OCI-M2 (cell line): ENCODE measurements around the gene CROCC2.

Source experiments
- DNase-seq: peaks from one replicate; lab custom pipeline; 2025; ENCODE audit not compliant: unreplicated experiment; lab: John Stamatoyannopoulos, UW

CROCC2 gene

DNA sequence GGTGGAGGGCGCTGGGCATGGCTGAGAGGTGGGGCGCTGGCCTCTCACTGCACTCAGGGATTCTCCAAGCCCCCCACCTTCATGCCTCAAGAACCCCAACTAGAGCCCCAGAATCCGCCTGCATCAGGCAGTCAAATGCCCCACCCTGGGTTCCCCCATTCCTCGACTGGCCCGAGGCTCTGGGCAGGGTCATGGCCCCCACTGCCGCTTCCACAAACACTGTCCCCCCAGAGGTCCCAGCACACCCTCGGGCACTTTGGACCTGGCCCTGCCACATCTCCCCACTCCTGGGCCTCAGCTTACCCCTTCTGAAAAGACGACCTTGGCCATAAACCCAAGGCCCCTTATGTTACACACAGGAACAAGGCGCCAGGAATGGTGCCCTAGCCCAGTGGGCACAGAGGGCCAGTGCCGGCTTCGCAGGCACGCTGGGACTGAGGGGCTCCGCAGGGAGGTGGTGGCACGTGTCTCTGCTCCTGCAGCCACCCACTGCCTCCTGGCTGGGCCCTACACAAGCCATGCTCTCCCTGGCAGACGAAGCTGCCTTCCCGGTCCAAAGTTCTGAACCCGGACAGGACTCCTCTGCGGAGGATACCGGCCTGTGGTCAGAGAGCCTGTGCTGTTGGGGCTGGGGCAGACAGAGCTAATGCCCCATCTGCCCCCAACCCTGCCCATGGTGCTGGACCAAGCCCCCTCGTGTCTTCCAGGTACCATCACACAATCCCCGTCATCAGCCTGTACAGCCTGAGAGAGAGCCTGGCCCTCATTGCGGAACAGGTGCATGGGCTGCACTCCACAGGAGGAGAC, 30.7 kb upstream of the CROCC2 start:
- DNase-seq = no peak

DNA sequence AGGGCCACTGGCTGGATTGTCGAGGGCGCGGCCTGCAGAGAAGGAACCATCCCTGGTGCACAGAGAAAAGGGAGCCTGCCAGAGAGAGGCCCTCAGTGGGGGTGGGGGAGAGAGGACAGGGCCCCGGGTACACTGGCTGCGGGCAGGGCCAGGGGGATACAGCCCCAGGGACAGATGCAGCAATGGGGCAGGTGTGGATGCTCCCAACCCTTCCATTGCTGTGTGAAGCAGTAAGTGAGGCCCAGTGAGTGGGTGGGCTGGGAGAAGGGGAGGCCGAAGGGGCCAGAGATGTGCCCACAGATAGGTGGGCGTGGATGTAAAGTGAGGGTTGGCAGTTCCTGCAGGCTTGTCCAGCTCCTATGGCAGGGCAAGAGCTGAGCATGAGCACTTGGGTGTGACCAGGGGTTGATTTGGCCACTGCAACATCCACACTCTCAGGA, 30.1 kb upstream of the CROCC2 start:
- no peak for DNase-seq

DNA sequence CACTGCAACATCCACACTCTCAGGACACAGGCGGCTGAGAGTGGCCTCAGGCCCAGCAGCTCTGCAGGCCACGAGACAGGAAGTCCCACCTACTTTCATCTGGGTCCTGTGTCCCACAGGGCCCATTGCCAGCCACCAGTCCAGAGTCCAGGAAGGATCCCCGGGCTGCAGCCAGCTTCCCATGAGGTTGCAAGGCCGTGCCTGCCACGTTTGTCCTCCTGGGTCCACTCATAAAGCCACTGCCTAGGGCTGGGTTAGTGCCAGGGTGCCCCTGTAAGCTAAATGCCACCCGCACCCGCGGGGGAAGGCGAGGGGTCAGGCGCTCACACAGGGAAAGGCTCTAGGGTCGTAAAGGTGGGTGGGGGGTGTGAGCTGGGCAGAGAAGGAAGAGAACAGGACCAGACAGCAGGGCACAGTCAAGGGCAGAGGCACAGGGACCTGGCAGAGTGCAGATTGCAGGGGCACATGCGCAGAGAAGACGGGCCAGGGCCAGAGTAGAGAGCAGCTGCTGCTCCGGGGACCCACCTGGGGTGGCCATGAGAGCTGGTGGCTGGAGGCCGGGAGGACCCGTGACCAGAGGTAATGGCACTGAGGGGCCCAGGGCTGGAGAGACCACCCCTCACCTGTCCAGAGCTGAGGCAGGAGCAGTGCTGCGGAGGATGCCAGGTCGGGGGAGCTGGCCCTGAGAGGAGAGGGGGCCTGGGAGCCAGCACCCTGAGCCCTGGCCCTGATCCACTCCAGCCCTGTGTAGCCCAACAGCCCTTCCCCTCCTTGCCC, 29.5 kb upstream of the CROCC2 start:
- DNase-seq = no peak

DNA sequence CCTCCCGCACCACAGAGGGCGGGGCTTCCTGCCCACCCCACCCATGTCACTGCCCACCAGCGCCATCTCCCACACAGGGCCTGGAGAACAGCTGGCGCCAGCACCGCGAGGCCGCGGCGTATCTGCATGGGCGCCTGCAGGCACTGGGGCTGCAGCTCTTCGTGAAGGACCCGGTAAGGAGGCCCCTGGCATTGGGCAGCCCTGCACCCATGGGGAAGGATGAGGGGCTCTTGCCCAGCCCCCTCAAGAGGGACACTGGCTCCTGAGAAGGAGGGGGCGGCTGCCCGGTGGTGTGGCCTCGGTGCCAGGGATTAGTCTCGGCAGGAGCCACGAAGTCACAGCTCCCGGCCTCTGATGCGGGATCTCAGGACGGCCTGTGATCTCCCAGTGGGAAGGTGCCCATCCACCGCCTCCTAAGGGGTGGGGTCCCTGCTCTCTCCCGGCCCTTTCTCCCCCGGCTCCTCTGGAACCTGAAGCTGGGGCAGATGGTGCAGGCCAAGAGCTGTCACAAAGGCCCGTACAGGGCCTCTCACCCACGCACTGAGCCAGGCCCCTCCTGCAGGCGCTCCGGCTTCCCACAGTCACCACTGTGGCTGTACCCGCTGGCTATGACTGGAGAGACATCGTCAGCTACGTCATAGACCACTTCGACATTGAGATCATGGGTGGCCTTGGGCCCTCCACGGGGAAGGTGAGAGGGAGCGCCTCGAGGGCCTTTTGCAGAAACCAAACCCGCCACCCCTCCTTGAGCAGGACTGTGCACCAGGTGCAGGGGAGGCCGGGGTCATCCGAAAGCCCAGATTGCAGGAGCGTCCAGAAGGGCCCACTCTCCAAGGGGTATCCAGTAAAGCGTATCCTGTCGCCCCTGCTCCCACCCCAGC, 28.4 kb upstream of the CROCC2 start:
- DNase-seq = no peak

DNA sequence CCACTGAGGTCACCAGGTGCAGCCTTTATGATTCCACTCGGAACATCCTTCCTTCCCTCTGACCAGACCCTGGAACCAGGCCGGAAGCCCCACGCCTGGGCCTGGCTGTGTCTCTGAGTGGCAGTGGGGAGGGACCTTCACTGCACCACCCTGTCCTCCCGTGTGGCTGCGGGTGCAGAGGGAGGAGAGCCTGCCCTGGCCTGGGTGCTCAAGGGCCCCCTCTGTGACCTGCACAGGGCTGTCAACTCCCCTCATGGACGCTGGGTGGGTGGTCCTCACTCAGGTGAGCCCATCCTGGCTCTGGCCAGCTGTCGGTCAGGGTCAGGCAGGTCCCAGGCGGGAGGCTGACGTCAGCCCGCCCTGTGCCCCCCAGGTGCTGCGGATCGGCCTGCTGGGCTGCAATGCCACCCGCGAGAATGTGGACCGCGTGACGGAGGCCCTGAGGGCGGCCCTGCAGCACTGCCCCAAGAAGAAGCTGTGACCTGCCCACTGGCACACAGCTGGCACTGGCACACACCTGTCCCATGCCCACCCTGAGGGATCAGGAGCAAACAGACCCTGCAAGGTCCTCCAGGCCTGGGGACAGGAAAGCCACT, 27.7 kb upstream of the CROCC2 start:
- DNase-seq = no peak

GRCh38 chr2:240879105-240879504, 27.0 kb upstream of the CROCC2 start:
- no peak for DNase-seq

- no peak for DNase-seq
Measured at GRCh38 chr2:240881913-240882312, 24.2 kb upstream of the CROCC2 start.

GRCh38 chr2:240884221-240884620, 21.9 kb upstream of the CROCC2 start:
- no peak for DNase-seq

GRCh38 chr2:240884745-240885144, 21.4 kb upstream of the CROCC2 start:
- no peak for DNase-seq

- no peak for DNase-seq
Measured at GRCh38 chr2:240885566-240885965, 20.6 kb upstream of the CROCC2 start.

DNA sequence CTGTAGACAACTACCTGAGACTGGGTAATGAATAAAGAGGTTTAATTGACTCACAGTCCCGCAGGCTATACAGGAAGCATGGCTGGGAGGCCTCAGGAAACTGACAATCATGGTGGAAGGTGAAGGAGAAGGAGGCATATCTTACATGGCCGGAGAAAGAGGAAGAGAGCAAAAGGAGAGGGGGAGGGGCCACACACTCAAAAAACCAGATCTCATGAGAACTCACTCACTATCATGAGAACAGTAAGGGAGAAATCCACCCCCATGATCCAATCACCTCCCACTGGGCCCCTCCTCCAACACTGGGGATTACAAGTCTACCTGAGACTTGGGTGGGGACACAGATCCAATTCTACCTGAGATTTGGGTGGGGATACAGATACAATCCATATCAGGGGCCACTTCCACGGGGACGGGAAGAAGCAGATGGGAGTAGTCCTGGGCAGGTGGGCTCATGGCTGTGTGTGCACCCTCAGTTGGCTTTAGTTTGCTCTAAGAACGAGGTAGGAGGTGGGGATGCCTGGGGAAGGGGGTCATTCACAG, 20.0 kb upstream of the CROCC2 start:
- DNase-seq = no peak

GRCh38 chr2:240886678-240887609, 19.2 kb upstream of the CROCC2 start:
- no peak for DNase-seq

DNA sequence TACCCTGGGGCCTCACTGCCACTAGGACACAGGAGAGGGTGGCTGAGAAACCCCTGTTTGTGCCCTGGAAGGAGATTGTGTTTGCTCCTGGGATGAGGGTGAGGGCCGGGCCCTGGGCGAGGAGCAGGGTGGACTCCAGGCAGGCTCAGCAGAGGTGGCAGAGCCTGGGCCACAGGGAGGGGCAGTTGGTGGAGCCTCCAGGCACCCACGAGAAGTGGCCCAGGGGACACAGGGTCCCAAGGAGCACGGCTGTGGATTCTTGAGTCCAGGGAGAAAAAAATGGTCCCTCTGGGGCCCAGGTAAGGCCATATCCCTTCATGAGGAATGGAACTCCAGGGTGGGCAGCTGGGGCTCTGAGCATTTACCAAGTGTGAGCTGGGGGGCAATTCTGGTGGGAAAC, 18.5 kb upstream of the CROCC2 start:
- no peak for DNase-seq

- DNase-seq = no peak
Measured at GRCh38 chr2:240888130-240888889, 17.8 kb upstream of the CROCC2 start.

DNA sequence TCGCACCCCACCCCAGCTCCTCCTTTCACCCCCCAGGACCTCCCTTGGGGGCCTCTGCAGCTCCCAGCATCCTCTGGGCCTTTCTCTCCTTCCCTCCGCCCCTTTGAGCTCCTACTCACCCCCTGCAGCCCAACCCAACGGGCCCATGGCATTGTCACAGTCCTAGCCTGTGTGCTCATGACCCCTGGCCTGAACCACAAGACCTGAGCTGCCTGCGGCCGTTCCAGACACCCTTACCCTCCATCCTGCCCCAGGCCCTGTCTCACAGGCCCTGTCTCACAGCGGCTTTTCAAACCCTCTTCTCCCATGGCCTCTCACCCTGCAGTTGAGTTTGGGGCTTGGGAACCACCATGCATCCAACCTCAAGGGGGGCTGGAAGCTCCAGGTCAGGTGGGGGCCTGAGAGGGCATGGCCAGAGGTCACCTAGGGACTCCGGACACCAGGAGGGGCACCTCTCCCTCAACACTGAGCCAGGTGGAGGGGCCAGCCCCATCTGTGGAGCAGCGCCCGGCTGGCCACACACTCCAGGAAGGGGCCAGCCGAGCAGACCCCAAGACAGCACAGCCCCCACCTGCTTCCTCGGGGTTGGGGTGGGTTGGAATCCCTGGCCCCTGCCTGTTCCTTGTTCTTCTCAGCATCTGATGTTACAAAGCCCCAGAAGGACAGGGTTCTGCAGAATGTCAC, 17.1 kb upstream of the CROCC2 start:
- DNase-seq = no peak

- DNase-seq = no peak
Measured at GRCh38 chr2:240889601-240890560, 16.3 kb upstream of the CROCC2 start.

- no peak for DNase-seq
Measured at GRCh38 chr2:240890691-240891090, 15.4 kb upstream of the CROCC2 start.
